ENCODE results near the gene TRPM4.

- TF ChIP-seq CTCF (conservative IDR thresholded peaks at IDR 0.05; ENCODE audit: low read length) (no peak), EZH2phosphoT487 (IDR thresholded peaks at IDR 0.05; ENCODE audit: borderline replicate concordance, low read depth, low read length) (no peak)
Measured at GRCh38 chr19:49161987-49162386, 4.4 kb downstream of the TRPM4 start.

Measured in OCI-LY7 (cell line).